ENCODE results near the gene HMCN1.
"Not testable (repeated sequence)": the region's sequence is repeated elsewhere in the genome, so short reads cannot be mapped to it uniquely, and the experiment has no call there.

DNA sequence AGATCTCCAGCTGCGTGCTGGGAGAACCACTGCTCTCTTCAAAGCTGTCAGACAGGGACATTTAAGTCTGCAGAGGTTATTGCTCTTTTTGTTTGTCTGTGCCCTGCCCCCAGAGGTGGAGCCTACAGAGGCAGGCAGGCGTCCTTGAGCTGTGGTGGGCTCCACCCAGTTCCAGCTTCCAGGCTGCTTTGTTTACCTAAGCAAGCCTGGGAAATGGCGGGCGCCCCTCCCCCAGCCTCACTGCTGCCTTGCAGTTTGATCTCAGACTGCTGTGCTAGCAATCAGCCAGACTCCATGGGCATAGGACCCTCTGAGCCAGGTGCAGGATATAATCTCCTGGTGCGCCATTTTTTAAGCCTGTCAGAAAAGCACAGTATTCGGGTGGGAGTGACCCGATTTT is 428.7 kb downstream of the HMCN1 start:
- not testable (repeated sequence) for TF ChIP-seq POLR2A (IDR thresholded peaks at IDR 0.05)
- TF ChIP-seq, protein P1, sequence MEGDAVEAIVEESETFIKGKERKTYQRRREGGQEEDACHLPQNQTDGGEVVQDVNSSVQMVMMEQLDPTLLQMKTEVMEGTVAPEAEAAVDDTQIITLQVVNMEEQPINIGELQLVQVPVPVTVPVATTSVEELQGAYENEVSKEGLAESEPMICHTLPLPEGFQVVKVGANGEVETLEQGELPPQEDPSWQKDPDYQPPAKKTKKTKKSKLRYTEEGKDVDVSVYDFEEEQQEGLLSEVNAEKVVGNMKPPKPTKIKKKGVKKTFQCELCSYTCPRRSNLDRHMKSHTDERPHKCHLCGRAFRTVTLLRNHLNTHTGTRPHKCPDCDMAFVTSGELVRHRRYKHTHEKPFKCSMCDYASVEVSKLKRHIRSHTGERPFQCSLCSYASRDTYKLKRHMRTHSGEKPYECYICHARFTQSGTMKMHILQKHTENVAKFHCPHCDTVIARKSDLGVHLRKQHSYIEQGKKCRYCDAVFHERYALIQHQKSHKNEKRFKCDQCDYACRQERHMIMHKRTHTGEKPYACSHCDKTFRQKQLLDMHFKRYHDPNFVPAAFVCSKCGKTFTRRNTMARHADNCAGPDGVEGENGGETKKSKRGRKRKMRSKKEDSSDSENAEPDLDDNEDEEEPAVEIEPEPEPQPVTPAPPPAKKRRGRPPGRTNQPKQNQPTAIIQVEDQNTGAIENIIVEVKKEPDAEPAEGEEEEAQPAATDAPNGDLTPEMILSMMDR (IDR thresholded peaks at IDR 0.05): not testable (repeated sequence)

All from right lobe of liver (tissue), 4 donors.